DND-41 (cell line): ENCODE measurements around the gene GPS2.

Source experiments
- ATAC-seq: fragments of 200-7000 bp; cut with Tn5 transposase; 3 replicates; pipeline ENCODE4 v1.9.1; 2021; ENCODE audit warnings: low read depth; ENCODE audit not compliant: insufficient read depth
- DNase-seq: peaks from one replicate; pipeline ENCODE4 v3.0.0-alpha.2; 2020
- H2AFZ ChIP-seq: 2 replicates; pipeline ENCODE4 v1.6.0; 2012; ENCODE audit warnings: low read depth, low read length
- H3K27ac ChIP-seq: 2 replicates; pipeline ENCODE4 v1.5.1; 2012; ENCODE audit warnings: low read length, inconsistent platforms
- H3K27me3 ChIP-seq: fragments of 200-600 bp; sonication (generic); 2 replicates; pipeline ENCODE4 v1.6.0; 2012; ENCODE audit warnings: low read length, mild to moderate bottlenecking, inconsistent platforms; ENCODE audit not compliant: insufficient read depth, poor library complexity
- H3K36me3 ChIP-seq: 2 replicates; pipeline ENCODE4 v1.5.1; 2012; ENCODE audit warnings: low read length, inconsistent platforms; ENCODE audit not compliant: insufficient read depth
- H3K4me1 ChIP-seq: 2 replicates; pipeline ENCODE4 v1.5.1; 2012; ENCODE audit warnings: mild to moderate bottlenecking, low read length; ENCODE audit not compliant: insufficient read depth
- H3K4me2 ChIP-seq: 2 replicates; pipeline ENCODE4 v1.6.0; 2012; ENCODE audit warnings: mild to moderate bottlenecking, moderate library complexity, low read length, inconsistent platforms; ENCODE audit not compliant: insufficient read depth
- H3K4me3 ChIP-seq, 2 experiments: fragments of 200-600 bp in 1 of 2; shearing (Covaris generic) in 1 of 2; 2 replicates each; pipeline ENCODE4 v1.5.1; 2012 to 2016; ENCODE audit warnings: inconsistent platforms in 2 of 2, low read length in 2 of 2, mild to moderate bottlenecking in 2 of 2, low read depth in 1 of 2, moderate library complexity in 1 of 2
- H3K79me2 ChIP-seq: 2 replicates; pipeline ENCODE4 v1.6.0; 2012; ENCODE audit warnings: low read length, inconsistent platforms; ENCODE audit not compliant: insufficient read depth
- H3K9ac ChIP-seq: 2 replicates; pipeline ENCODE4 v1.6.0; 2012; ENCODE audit warnings: low read depth, mild to moderate bottlenecking, inconsistent platforms, low read length, moderate library complexity
- H3K9me3 ChIP-seq: 2 replicates; pipeline ENCODE4 v1.5.1; 2012; ENCODE audit warnings: low read length, moderate library complexity, mild to moderate bottlenecking, inconsistent platforms; ENCODE audit not compliant: insufficient read depth, severe bottlenecking
- H4K20me1 ChIP-seq: 2 replicates; pipeline ENCODE4 v1.6.0; 2012; ENCODE audit warnings: low read length; ENCODE audit not compliant: insufficient read depth
- EZH2 ChIP-seq: IDR thresholded peaks from 3 replicates; pipeline ENCODE4 v1.6.1; 2012; ENCODE audit warnings: borderline replicate concordance, low read depth, mild to moderate bottlenecking, moderate library complexity, low read length, inconsistent platforms; ENCODE audit not compliant: severe bottlenecking
- TF ChIP-seq, protein P1 (sequence below): IDR thresholded peaks from 2 replicates; pipeline ENCODE4 v1.5.1; 2012; ENCODE audit warnings: borderline replicate concordance, low read length, moderate library complexity, mild to moderate bottlenecking; ENCODE audit not compliant: poor library complexity, severe bottlenecking; ENCODE audit errors: extremely low read depth

The GPS2 gene

DNA sequence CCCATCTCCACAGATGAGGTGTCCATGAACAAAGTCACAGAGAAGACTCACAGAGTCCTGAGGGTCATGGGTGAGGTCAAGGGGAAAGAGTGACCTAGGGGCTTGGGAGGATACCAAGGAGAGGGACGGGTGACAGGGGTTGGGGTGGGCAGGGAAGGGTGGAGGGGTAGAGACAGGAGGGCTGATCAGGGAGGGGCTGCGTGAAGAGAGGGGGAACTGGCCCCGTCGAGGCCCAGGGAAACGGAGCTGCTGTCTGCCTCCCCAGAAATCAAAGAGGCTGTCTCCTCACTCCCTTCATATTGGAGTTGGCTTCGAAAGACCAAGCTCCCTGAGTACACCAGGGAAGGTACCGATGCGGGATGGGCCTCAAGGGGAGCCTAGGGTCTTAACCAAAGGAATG lies 40.4 kb upstream of the GPS2 start:
- H4K20me1 ChIP-seq, result no peaks in the 10 kb centered on the region
- H3K4me2 ChIP-seq, result no peak overlapping the region
- no peaks in the 10 kb centered on the region for H3K27me3 ChIP-seq
- H3K4me1 ChIP-seq, result peaks cover 7% of the 10 kb centered on the region
- H2AFZ ChIP-seq, result peak overlapping the region; percentile 64
- H3K79me2 ChIP-seq, result no peaks in the 10 kb centered on the region
- TF ChIP-seq, protein P1, sequence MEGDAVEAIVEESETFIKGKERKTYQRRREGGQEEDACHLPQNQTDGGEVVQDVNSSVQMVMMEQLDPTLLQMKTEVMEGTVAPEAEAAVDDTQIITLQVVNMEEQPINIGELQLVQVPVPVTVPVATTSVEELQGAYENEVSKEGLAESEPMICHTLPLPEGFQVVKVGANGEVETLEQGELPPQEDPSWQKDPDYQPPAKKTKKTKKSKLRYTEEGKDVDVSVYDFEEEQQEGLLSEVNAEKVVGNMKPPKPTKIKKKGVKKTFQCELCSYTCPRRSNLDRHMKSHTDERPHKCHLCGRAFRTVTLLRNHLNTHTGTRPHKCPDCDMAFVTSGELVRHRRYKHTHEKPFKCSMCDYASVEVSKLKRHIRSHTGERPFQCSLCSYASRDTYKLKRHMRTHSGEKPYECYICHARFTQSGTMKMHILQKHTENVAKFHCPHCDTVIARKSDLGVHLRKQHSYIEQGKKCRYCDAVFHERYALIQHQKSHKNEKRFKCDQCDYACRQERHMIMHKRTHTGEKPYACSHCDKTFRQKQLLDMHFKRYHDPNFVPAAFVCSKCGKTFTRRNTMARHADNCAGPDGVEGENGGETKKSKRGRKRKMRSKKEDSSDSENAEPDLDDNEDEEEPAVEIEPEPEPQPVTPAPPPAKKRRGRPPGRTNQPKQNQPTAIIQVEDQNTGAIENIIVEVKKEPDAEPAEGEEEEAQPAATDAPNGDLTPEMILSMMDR, result no peak
- no peak for TF ChIP-seq EZH2
- ATAC-seq (no peak), DNase-seq (no peak)
- 0 out of 2 replicates have a peak overlapping the region, but pooled peaks have one; percentile 7 for H3K9ac ChIP-seq
- peaks cover 7% of the 10 kb centered on the region; the same call in 1 of the 2 replicates for H3K36me3 ChIP-seq
- no peaks in the 10 kb centered on the region for H3K9me3 ChIP-seq
- H3K27ac ChIP-seq, result 0 out of 2 replicates have a peak overlapping the region, but pooled peaks have one; percentile 28
- no peak overlapping the region for H3K4me3 ChIP-seq

DNA sequence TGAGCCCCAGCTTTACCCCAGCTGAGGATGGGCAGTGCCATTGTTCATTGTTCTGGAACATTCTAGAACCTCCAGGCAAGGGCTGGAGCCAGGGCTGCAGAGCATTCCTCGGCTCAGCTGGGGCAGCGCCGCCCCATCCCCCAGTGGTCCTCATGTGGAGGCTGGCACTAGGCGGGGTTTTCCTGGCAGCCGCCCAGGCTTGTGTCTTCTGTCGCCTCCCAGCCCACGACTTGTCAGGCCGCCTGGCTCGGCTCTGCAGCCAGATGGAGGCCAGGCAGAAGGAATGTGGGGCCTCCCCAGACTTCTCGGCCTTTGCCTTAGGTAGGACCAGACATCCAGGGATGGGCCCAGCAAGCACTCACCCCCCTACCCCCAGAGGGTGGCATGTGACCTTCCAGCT lies 39.9 kb upstream of the GPS2 start, which contains the start of gene TMEM95:
TSS of gene TMEM95 (plus strand) at position 104 of the 400 bp plus-strand sequence. CDS start at position 153, 49 bp downstream.
- H3K4me3 ChIP-seq, result no peak within 1 kb of the TSS
- 0 out of 2 replicates have a peak within 1 kb of the TSS, but pooled peaks have one; percentile 28 for H3K27ac ChIP-seq
- H3K4me2 ChIP-seq, result no peak within 1 kb of the TSS
- H3K4me1 ChIP-seq, result peaks cover 7% of the 10 kb centered on the region
- 0 out of 2 replicates have a peak within 1 kb of the TSS, but pooled peaks have one; percentile 9 for H3K9ac ChIP-seq
- ATAC-seq (no peak), DNase-seq (no peak)
- H3K79me2 ChIP-seq, result no peaks in the 10 kb centered on the region
- no peak for TF ChIP-seq EZH2
- TF ChIP-seq, protein P1, result no peak
- H3K27me3 ChIP-seq, result no peaks in the 10 kb centered on the region
- no peaks in the 10 kb centered on the region for H4K20me1 ChIP-seq
- H3K9me3 ChIP-seq, result no peaks in the 10 kb centered on the region
- H3K36me3 ChIP-seq, result peaks cover 7% of the 10 kb centered on the region; the same call in 1 of the 2 replicates
- H2AFZ ChIP-seq, result peak within 1 kb of the TSS; percentile 64

- Histone ChIP-seq H3K9me3 (no peaks in the 10 kb centered on the region), H2AFZ (no peak overlapping the region), H3K36me3 (peaks cover 10% of the 10 kb centered on the region), H3K9ac (no peak overlapping the region), H3K4me2 (no peak overlapping the region), H3K27ac (no peak overlapping the region), H3K27me3 (no peaks in the 10 kb centered on the region), H3K79me2 (no peaks in the 10 kb centered on the region), H3K4me3 (no peak overlapping the region), H3K4me1 (peaks cover 7% of the 10 kb centered on the region), H4K20me1 (no peaks in the 10 kb centered on the region)
- no peak for ATAC-seq
- no peak for DNase-seq
- TF ChIP-seq EZH2, result no peak
- TF ChIP-seq, protein P1, result no peak
Measured at GRCh38 chr17:7354262-7354843, 39.2 kb upstream of the GPS2 start.
